ENCODE measurements around the gene TARBP1.

DNA sequence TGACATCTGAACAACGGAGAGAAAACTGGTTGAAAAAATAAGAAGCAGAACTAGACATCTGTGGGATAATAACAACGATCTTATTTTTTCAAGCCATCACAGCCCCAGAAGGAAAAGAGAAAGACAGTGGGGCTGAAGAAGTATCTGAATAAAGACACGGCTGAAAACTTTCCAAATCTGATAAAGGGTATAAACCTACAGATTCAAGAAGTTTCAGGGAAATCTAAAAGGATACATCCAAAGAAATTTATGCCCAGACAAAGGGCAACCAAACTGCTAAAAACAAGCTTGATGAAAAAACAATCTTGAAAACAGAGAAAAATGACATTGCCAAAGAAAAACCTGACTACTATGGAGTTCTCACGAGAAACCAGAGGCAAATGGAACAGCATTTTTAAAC lies 40.4 kb downstream of the TARBP1 start:
- TF ChIP-seq, protein P1, sequence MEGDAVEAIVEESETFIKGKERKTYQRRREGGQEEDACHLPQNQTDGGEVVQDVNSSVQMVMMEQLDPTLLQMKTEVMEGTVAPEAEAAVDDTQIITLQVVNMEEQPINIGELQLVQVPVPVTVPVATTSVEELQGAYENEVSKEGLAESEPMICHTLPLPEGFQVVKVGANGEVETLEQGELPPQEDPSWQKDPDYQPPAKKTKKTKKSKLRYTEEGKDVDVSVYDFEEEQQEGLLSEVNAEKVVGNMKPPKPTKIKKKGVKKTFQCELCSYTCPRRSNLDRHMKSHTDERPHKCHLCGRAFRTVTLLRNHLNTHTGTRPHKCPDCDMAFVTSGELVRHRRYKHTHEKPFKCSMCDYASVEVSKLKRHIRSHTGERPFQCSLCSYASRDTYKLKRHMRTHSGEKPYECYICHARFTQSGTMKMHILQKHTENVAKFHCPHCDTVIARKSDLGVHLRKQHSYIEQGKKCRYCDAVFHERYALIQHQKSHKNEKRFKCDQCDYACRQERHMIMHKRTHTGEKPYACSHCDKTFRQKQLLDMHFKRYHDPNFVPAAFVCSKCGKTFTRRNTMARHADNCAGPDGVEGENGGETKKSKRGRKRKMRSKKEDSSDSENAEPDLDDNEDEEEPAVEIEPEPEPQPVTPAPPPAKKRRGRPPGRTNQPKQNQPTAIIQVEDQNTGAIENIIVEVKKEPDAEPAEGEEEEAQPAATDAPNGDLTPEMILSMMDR (IDR thresholded peaks at IDR 0.05), result no peak
- TF ChIP-seq EZH2 (IDR thresholded peaks at IDR 0.05; ENCODE audit: borderline replicate concordance, insufficient read depth, low read depth, low read length, poor library complexity, severe bottlenecking), result no peak
